Caco-2 (cell line): Measurements from ENCODE around the gene PAX4. TPM values are rescaled to one million over a fixed set of nuclear protein-coding genes. Genes with fewer than 3 reads are reported as not detected.

Source experiments
- BruUV-seq: library from RNA; stranded (reverse); fragments of 400-500 nt; replicated peaks from 2 replicates; lab custom pipeline; 2021; lab: Mats Ljungman, UMichigan
- CTCF ChIA-PET: fragments of 300-600 bp; sonication (Branson Sonifier 250); formaldehyde crosslinking; loops from one replicate; lab custom pipeline; 2022; ENCODE audit warnings: antibody characterized with exemption; lab: Charles Lee
- POLR2A ChIA-PET: fragments of 300-600 bp; sonication (Branson Sonifier 250); formaldehyde crosslinking; loops from one replicate; lab custom pipeline; 2022; ENCODE audit warnings: antibody characterized with exemption; lab: Charles Lee
- DNase-seq, 2 experiments: peaks; one replicate each; pipeline versions ENCODE4 v3.0.0 to v3.0.0-alpha.2; 2020 to 2022
- H3K27me3 ChIP-seq: replicated peaks from 2 replicates; pipeline ENCODE4 v1.6.0; 2011; ENCODE audit warnings: low read length; ENCODE audit not compliant: control insufficient read depth, insufficient read depth
- H3K36me3 ChIP-seq: 2 replicates; pipeline ENCODE4 v1.5.1; 2011; ENCODE audit warnings: low read length; ENCODE audit not compliant: control insufficient read depth, insufficient read depth
- H3K4me1 ChIP-seq: fragments of 250-450 bp; sonication (Bioruptor Pico); 2 replicates; pipeline ENCODE4 v1.5.1; 2020; ENCODE audit warnings: mild to moderate bottlenecking
- H3K4me3 ChIP-seq: 2 replicates; pipeline ENCODE4 v1.5.1; 2011; ENCODE audit warnings: low read depth, mild to moderate bottlenecking, control low read depth, low read length
- H3K9me3 ChIP-seq: fragments of 250-450 bp; sonication (Bioruptor Pico); 2 replicates; pipeline ENCODE4 v1.5.1; 2020; ENCODE audit warnings: mild to moderate bottlenecking, moderate library complexity
- H3K27ac Mint-ChIP-seq: one replicate; pipeline ENCODE4 v1.8.0; 2022; ENCODE audit warnings: mixed read lengths; ENCODE audit not compliant: unreplicated experiment
- H3K27me3 Mint-ChIP-seq: one replicate; pipeline ENCODE4 v1.8.0; 2022; ENCODE audit warnings: mixed read lengths; ENCODE audit not compliant: insufficient read depth, unreplicated experiment
- H3K36me3 Mint-ChIP-seq: one replicate; pipeline ENCODE4 v1.8.0; 2022; ENCODE audit warnings: mild to moderate bottlenecking, mixed read lengths; ENCODE audit not compliant: insufficient read depth, unreplicated experiment
- H3K4me1 Mint-ChIP-seq: one replicate; pipeline ENCODE4 v1.8.0; 2022; ENCODE audit warnings: low read depth, mixed read lengths; ENCODE audit not compliant: unreplicated experiment
- H3K4me3 Mint-ChIP-seq: one replicate; pipeline ENCODE4 v1.8.0; 2022; ENCODE audit warnings: mild to moderate bottlenecking, moderate library complexity, mixed read lengths; ENCODE audit not compliant: unreplicated experiment
- H3K9me3 Mint-ChIP-seq: one replicate; pipeline ENCODE4 v1.8.0; 2022; ENCODE audit warnings: mixed read lengths; ENCODE audit not compliant: unreplicated experiment
- CTCF ChIP-seq, 2 experiments: fragments of 200-600 bp in 1 of 2; IDR thresholded peaks; 1 replicate in 1 of 2; 2 replicates in 1 of 2; pipeline versions ENCODE4 v1.5.1 to v1.8.0; 2011 to 2022; ENCODE audit warnings: antibody characterized with exemption in 1 of 2, control low read depth in 1 of 2, inconsistent platforms in 1 of 2, low read depth in 1 of 2, low read length in 1 of 2, mild to moderate bottlenecking in 1 of 2, moderate library complexity in 1 of 2; ENCODE audit not compliant: insufficient read depth in 1 of 2, severe bottlenecking in 1 of 2, unreplicated experiment in 1 of 2
- intact Hi-C: fragments of 100-400 bp; cut with micrococcal nuclease; formaldehyde crosslinking; loops from one replicate; pipeline ENCODE4 v1.10.0; 2022; ENCODE audit not compliant: unreplicated experiment
- total RNA-seq: library from RNA; stranded (reverse); gene quantifications from 2 replicates; pipeline ENCODE4 v1.2.3, GENCODE V29; 2022

The PAX4 gene
- total RNA-seq, 1 experiment from 2014 or later: not detected

GRCh38 chr7:127665922-127666321 lies 48.0 kb upstream of the PAX4 start:
- Histone ChIP-seq H3K9me3 (no peaks in the 10 kb centered on the region), H3K27me3 (no peaks in the 10 kb centered on the region), H3K36me3 (no peaks in the 10 kb centered on the region), H3K4me1 (no peaks in the 10 kb centered on the region), H3K4me3 (no peak overlapping the region)
- peak overlapping the region; percentile 73 for H3K27ac Mint-ChIP-seq
- peaks cover 14% of the 10 kb centered on the region for H3K4me1 Mint-ChIP-seq
- BruUV-seq: no TSS peak
- ChIA-PET POLR2A (no interaction called here), CTCF (no interaction called here)
- no peaks in the 10 kb centered on the region for H3K27me3 Mint-ChIP-seq
- H3K36me3 Mint-ChIP-seq: peaks cover 87% of the 10 kb centered on the region
- no peak overlapping the region for H3K4me3 Mint-ChIP-seq
- TF ChIP-seq CTCF (IDR thresholded peaks at IDR 0.05; ENCODE audit: insufficient read depth in 1 of 2, low read depth in 1 of 2, low read length in 1 of 2, severe bottlenecking in 1 of 2, unreplicated experiment in 1 of 2): no peak
- intact Hi-C loops: no loop called here
- no peaks in the 10 kb centered on the region for H3K9me3 Mint-ChIP-seq
- no peak for DNase-seq

DNA sequence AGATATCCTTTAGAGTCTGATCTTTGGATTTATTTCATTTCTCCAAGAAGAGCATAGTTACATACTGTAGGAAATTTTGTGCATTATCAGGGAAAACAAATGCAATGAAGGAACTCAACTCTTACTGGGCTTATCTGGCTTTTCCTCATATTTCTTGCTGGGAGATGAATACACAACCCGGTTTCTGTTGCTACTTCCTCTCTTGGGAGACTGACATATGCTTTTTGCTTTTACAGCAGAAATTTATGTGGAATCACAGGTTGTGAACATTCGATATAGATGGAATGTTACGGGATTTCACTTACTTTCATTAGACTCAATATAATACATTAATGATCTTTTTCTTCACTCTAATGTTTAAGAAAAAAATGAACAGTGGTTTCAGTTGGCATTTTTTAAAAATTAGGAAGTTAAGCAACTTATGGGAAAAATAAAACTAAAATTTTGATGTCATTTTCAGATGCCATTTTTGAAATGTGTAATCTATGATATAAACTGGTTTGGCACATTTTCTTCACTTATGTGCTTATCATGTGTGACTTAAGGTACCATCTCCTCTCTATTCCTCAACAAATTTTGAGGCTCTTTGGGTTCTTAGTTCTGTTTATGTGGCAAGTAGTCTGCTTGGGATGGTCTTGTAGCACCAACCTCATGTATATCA lies 41.2 kb upstream of the PAX4 start:
- H3K27me3 Mint-ChIP-seq: no peaks in the 10 kb centered on the region
- ChIA-PET POLR2A (no interaction called here), CTCF (no interaction called here)
- intact Hi-C loops: no loop called here
- Histone ChIP-seq H3K4me3 (no peak overlapping the region), H3K9me3 (no peaks in the 10 kb centered on the region), H3K27me3 (no peaks in the 10 kb centered on the region), H3K4me1 (peaks cover 2% of the 10 kb centered on the region; the same call in 1 of the 2 replicates), H3K36me3 (no peaks in the 10 kb centered on the region; the same call in 1 of the 2 replicates)
- H3K36me3 Mint-ChIP-seq: peaks cover 89% of the 10 kb centered on the region
- no peak for TF ChIP-seq CTCF (IDR thresholded peaks at IDR 0.05; ENCODE audit: insufficient read depth in 1 of 2, low read depth in 1 of 2, low read length in 1 of 2, severe bottlenecking in 1 of 2, unreplicated experiment in 1 of 2)
- peaks cover 18% of the 10 kb centered on the region for H3K4me1 Mint-ChIP-seq
- H3K27ac Mint-ChIP-seq: no peak overlapping the region
- DNase-seq: no peak
- no peaks in the 10 kb centered on the region for H3K9me3 Mint-ChIP-seq
- H3K4me3 Mint-ChIP-seq: no peak overlapping the region
- no TSS peak for BruUV-seq

DNA sequence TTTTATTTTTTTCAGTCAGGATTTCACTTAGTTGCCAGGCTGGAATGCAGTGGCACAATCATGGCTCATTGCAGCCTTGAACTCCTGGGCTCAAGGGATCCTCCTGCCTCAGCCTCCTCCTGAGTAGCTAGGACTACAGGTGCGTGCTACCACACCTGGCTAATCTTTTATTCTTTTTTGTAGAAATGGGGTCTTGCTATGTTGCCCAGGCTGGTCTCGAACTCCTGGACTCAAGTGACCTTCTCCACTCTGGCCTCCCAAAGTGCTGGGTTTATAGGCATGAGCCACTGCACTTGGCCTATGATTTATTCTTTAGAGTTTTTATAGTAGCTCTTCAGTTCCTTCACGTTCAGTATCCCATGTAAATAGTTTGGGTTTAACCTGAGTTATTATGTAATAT lies 39.6 kb upstream of the PAX4 start:
- no peaks in the 10 kb centered on the region for H3K9me3 ChIP-seq
- no peaks in the 10 kb centered on the region; the same call in 1 of the 2 replicates for H3K36me3 ChIP-seq
- no peak overlapping the region for H3K27ac Mint-ChIP-seq
- no peak overlapping the region for H3K4me3 Mint-ChIP-seq
- ChIA-PET CTCF (no interaction called here), POLR2A (no interaction called here)
- peaks cover 18% of the 10 kb centered on the region for H3K4me1 Mint-ChIP-seq
- H3K27me3 ChIP-seq: no peaks in the 10 kb centered on the region
- H3K27me3 Mint-ChIP-seq: no peaks in the 10 kb centered on the region
- no TSS peak for BruUV-seq
- intact Hi-C loops: no loop called here
- TF ChIP-seq CTCF (IDR thresholded peaks at IDR 0.05; ENCODE audit: insufficient read depth in 1 of 2, low read depth in 1 of 2, low read length in 1 of 2, severe bottlenecking in 1 of 2, unreplicated experiment in 1 of 2): no peak
- no peak for DNase-seq
- no peak overlapping the region for H3K4me3 ChIP-seq
- peaks cover 87% of the 10 kb centered on the region for H3K36me3 Mint-ChIP-seq
- H3K4me1 ChIP-seq: peaks cover 8% of the 10 kb centered on the region; the same call in 1 of the 2 replicates
- no peaks in the 10 kb centered on the region for H3K9me3 Mint-ChIP-seq
